OCI-LY7 (cell line): ENCODE data around the gene RNGTT.

Experiments
- CTCF ChIP-seq: fragments of 200-600 bp; sonication (generic); conservative IDR thresholded peaks from 2 replicates; pipeline ENCODE4 v1.5.1; 2014; ENCODE audit warnings: mild to moderate bottlenecking, antibody characterized with exemption, low read length, moderate library complexity, mixed read lengths
- EZH2phosphoT487 ChIP-seq: fragments of 200-600 bp; sonication (generic); IDR thresholded peaks from 2 replicates; pipeline ENCODE4 v1.6.1; 2018; ENCODE audit warnings: low read depth, borderline replicate concordance, mild to moderate bottlenecking, mixed run types, antibody characterized with exemption, low read length, moderate library complexity, mixed read lengths

GRCh38 chr6:88908598-88909548, 54.5 kb downstream of the RNGTT start:
- TF ChIP-seq CTCF (no peak), EZH2phosphoT487 (no peak)
